HCT116 (cell line): ENCODE measurements around the gene ENSA. TPM values are rescaled to one million over a fixed set of nuclear protein-coding genes. Genes with fewer than 3 reads are reported as not detected.

Experiments
- ATAC-seq: fragments of 200-7000 bp; cut with Tn5 transposase; 2 replicates; pipeline ENCODE4 v1.9.1; 2020; ENCODE audit warnings: mild to moderate bottlenecking, moderate library complexity
- BruUV-seq: library from RNA; stranded (reverse); fragments of 400-500 nt; replicated peaks from 2 replicates; lab custom pipeline; 2021; lab: Mats Ljungman, UMichigan
- CTCF ChIA-PET: fragments of 300-600 bp; sonication (Branson Sonifier 250); formaldehyde crosslinking; loops from one replicate; lab custom pipeline; 2021; ENCODE audit warnings: antibody characterized with exemption; lab: Charles Lee
- POLR2A ChIA-PET: fragments of 300-600, 350-600 bp; sonication (Branson Sonifier 250); formaldehyde crosslinking; loops from one replicate; lab custom pipeline; 2021; ENCODE audit warnings: antibody characterized with exemption; lab: Charles Lee
- RAD21 ChIA-PET, 2 experiments: fragments of 300-600 bp; sonication (Branson Sonifier 250); formaldehyde crosslinking; loops; one replicate each; lab custom pipeline; 2023; ENCODE audit warnings: low total read pairs in 2 of 2; ENCODE audit not compliant: uncharacterized antibody in 2 of 2, unreplicated experiment in 2 of 2, low non-redundant PET in 1 of 2; lab: Charles Lee
- DNase-seq: peaks from one replicate; pipeline ENCODE4 v3.0.0-alpha.2; 2010; ENCODE audit warnings: low read depth, low spot score
- H2AFZ ChIP-seq: fragments of 200-600 bp; shearing (Covaris generic), sonication (generic); 2 replicates; pipeline ENCODE4 v1.6.1; 2017; ENCODE audit warnings: low read depth, mixed run types, mixed read lengths, antibody characterized with exemption, low read length; ENCODE audit not compliant: poor library complexity, severe bottlenecking
- H3K27ac ChIP-seq: 2 replicates; pipeline ENCODE4 v1.5.1; 2012; ENCODE audit warnings: low read depth, low read length
- H3K27me3 ChIP-seq: fragments of 200-600 bp; sonication (generic); 2 replicates; pipeline ENCODE4 v1.6.1; 2016; ENCODE audit warnings: mixed run types, low read length, mixed read lengths; ENCODE audit not compliant: insufficient read depth
- H3K36me3 ChIP-seq, 2 experiments: fragments of 200-500 bp in 1 of 2; fragments of 200-600 bp in 1 of 2; sonication (Bioruptor generic) in 1 of 2; sonication (generic) in 1 of 2; 2 replicates each; pipeline versions ENCODE4 v1.5.1 to v1.6.1; 2014 to 2016; ENCODE audit warnings: low read length in 2 of 2, inconsistent platforms in 1 of 2, mixed read lengths in 1 of 2, mixed run types in 1 of 2; ENCODE audit not compliant: insufficient read depth in 2 of 2, control insufficient read depth in 1 of 2
- H3K4me1 ChIP-seq, 2 experiments: fragments of 200-600 bp in 1 of 2; sonication (generic) in 1 of 2; 2 replicates each; pipeline versions ENCODE4 v1.5.1 to v1.6.1; 2012 to 2017; ENCODE audit warnings: low read length in 2 of 2, inconsistent platforms in 1 of 2, mild to moderate bottlenecking in 1 of 2, mixed read lengths in 1 of 2, mixed run types in 1 of 2, moderate library complexity in 1 of 2; ENCODE audit not compliant: insufficient read depth in 2 of 2, control insufficient read depth in 1 of 2
- H3K4me2 ChIP-seq: fragments of 200-600 bp; sonication (generic); 2 replicates; pipeline ENCODE4 v1.6.1; 2017; ENCODE audit warnings: mixed run types, low read length, mixed read lengths
- H3K4me3 ChIP-seq, 2 experiments: fragments of 200-600 bp in 1 of 2; sonication (generic) in 1 of 2; replicated peaks in 1 of 2; 2 replicates each; pipeline ENCODE4 v1.5.1; 2011 to 2016; ENCODE audit warnings: low read length in 2 of 2, control low read depth in 1 of 2, low read depth in 1 of 2, mild to moderate bottlenecking in 1 of 2, mixed read lengths in 1 of 2, mixed run types in 1 of 2
- H3K79me2 ChIP-seq: fragments of 200-600 bp; sonication (generic); 2 replicates; pipeline ENCODE4 v1.6.1; 2017; ENCODE audit warnings: mild to moderate bottlenecking, mixed run types, low read length, moderate library complexity, mixed read lengths; ENCODE audit not compliant: insufficient read depth
- H3K9ac ChIP-seq: fragments of 200-600 bp; sonication (generic); 2 replicates; pipeline ENCODE4 v1.6.1; 2016; ENCODE audit warnings: low read length, mixed read lengths
- H3K9me2 ChIP-seq: fragments of 200-600 bp; sonication (generic), shearing (Covaris generic); 2 replicates; pipeline ENCODE4 v1.6.1; 2017; ENCODE audit warnings: mixed run types, mild to moderate bottlenecking, moderate library complexity; ENCODE audit not compliant: insufficient read depth
- H3K9me3 ChIP-seq, 2 experiments: fragments of 200-500 bp in 1 of 2; fragments of 200-600 bp in 1 of 2; sonication (Bioruptor generic) in 1 of 2; sonication (generic) in 1 of 2; 2 replicates each; pipeline ENCODE4 v1.6.1; 2014 to 2017; ENCODE audit warnings: low read length in 2 of 2, mixed read lengths in 2 of 2, inconsistent platforms in 1 of 2, low read depth in 1 of 2, mild to moderate bottlenecking in 1 of 2, mixed run types in 1 of 2, moderate library complexity in 1 of 2; ENCODE audit not compliant: control insufficient read depth in 1 of 2, insufficient read depth in 1 of 2
- H4K20me1 ChIP-seq: fragments of 200-600 bp; sonication (generic), shearing (Covaris generic); 2 replicates; pipeline ENCODE4 v1.6.1; 2017; ENCODE audit warnings: mixed run types, mild to moderate bottlenecking, moderate library complexity; ENCODE audit not compliant: insufficient read depth
- ATF3 ChIP-seq: IDR thresholded peaks from 2 replicates; pipeline ENCODE4 v1.6.1; 2012
- CBX3 ChIP-seq: IDR thresholded peaks from 2 replicates; pipeline ENCODE4 v1.6.1; 2012; ENCODE audit warnings: low read depth
- CEBPB ChIP-seq: IDR thresholded peaks from 2 replicates; pipeline ENCODE4 v1.6.1; 2012; ENCODE audit warnings: low read depth
- ELF1 ChIP-seq: IDR thresholded peaks from 2 replicates; pipeline ENCODE4 v1.6.1; 2012; ENCODE audit warnings: low read depth, borderline replicate concordance
- EZH2 ChIP-seq: fragments of 200-600 bp; sonication (generic); IDR thresholded peaks from 2 replicates; pipeline ENCODE4 v1.6.1; 2017; ENCODE audit warnings: antibody characterized with exemption, mixed run types
- FOSL1 ChIP-seq: IDR thresholded peaks from 2 replicates; pipeline ENCODE4 v1.6.1; 2012; ENCODE audit warnings: low read depth
- POLR2A ChIP-seq: IDR thresholded peaks from 2 replicates; pipeline ENCODE4 v1.7.0; 2011; ENCODE audit warnings: borderline replicate concordance; ENCODE audit not compliant: insufficient read depth, insufficient read length; ENCODE audit errors: extremely low read depth
- POLR2AphosphoS5 ChIP-seq: IDR thresholded peaks from 2 replicates; pipeline ENCODE4 v1.6.1; 2011; ENCODE audit warnings: mild to moderate bottlenecking, low read depth, low read length, moderate library complexity
- RAD21 ChIP-seq: IDR thresholded peaks from 2 replicates; pipeline ENCODE4 v1.6.1; 2012; ENCODE audit warnings: low read depth, mild to moderate bottlenecking
- REST ChIP-seq: IDR thresholded peaks from 2 replicates; pipeline ENCODE4 v1.6.1; 2012; ENCODE audit warnings: low read depth
- SIN3A ChIP-seq: IDR thresholded peaks from 2 replicates; pipeline ENCODE4 v1.6.1; 2012; ENCODE audit warnings: low read depth
- SP1 ChIP-seq: IDR thresholded peaks from 2 replicates; pipeline ENCODE4 v1.6.1; 2012; ENCODE audit warnings: low read depth
- SRF ChIP-seq: IDR thresholded peaks from 2 replicates; pipeline ENCODE4 v1.6.1; 2012; ENCODE audit warnings: low read depth
- TCF7L2 ChIP-seq: IDR thresholded peaks from 2 replicates; pipeline ENCODE4 v1.7.0; 2011; ENCODE audit warnings: borderline replicate concordance, inconsistent platforms; ENCODE audit not compliant: insufficient read depth, insufficient read length; ENCODE audit errors: extremely low read depth
- YY1 ChIP-seq: IDR thresholded peaks from 2 replicates; pipeline ENCODE4 v1.6.1; 2011; ENCODE audit warnings: low read length, low read depth, moderate library complexity, mild to moderate bottlenecking; ENCODE audit not compliant: insufficient replicate concordance; ENCODE audit errors: extremely low read depth
- ZFX ChIP-seq: fragments of 450-650 bp; IDR thresholded peaks from 2 replicates; pipeline ENCODE4 v1.6.1; 2017
- ZNF274 ChIP-seq: fragments of 200-500 bp; sonication (Bioruptor generic); IDR thresholded peaks from 2 replicates; pipeline ENCODE4 v1.6.1; 2014; ENCODE audit warnings: mild to moderate bottlenecking, low read depth, low read length, inconsistent platforms
- intact Hi-C: fragments of 100-400 bp; cut with micrococcal nuclease; formaldehyde crosslinking; loops from 2 replicates; pipeline ENCODE4 v1.10.0; 2022
- total RNA-seq: library from RNA; stranded (reverse); gene quantifications from one replicate; pipeline ENCODE4 v1.2.1, GENCODE V29; 2021; ENCODE audit not compliant: unreplicated experiment
- TF ChIP-seq, protein P1 (sequence below): IDR thresholded peaks from 2 replicates; pipeline ENCODE4 v1.6.1; 2011; ENCODE audit warnings: mild to moderate bottlenecking, low read length, moderate library complexity; ENCODE audit not compliant: insufficient replicate concordance; ENCODE audit errors: extremely low read depth
- TF ChIP-seq, protein P2 (sequence below), 3 experiments: fragments of 200-600 bp in 1 of 3; sonication (generic) in 1 of 3; IDR thresholded peaks in 2 of 3; conservative IDR thresholded peaks in 1 of 3; 2 replicates each; pipeline ENCODE4 v1.5.1; 2012 to 2017; ENCODE audit warnings: low read depth in 2 of 3, low read length in 2 of 3, antibody characterized with exemption in 1 of 3, borderline replicate concordance in 1 of 3, control low read depth in 1 of 3, mild to moderate bottlenecking in 1 of 3, mixed read lengths in 1 of 3, mixed run types in 1 of 3, moderate library complexity in 1 of 3; ENCODE audit not compliant: insufficient read depth in 1 of 3

ENSA gene
- total RNA-seq, 1 experiment from 2014 or later = 130 TPM

DNA sequence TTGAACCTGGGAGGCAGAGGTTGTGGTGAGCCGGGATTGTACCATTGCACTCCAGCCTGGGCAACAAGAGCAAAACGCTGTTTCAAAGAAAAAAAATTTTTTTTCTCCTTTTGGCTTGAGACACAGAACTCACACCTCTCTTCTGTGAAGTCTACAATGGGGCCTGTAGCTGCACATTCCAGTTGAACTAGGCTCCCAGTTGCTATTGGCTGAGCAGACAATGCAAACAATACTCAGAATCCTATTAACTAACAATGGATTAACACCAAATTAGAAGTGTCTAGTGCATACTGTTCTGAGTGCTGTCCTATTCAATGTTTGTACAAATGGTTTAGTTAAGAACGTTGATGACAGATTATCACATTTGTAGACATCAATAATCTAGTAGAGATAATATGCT lies 32.4 kb downstream of the ENSA start:
- ChIA-PET RAD21 (no interaction called here), POLR2A (interaction anchor here (3.4 kb wide), 1 partner anchor 17 kb away, joined by 18 read pairs; the partner anchor contains the start of gene MCL1), CTCF (no interaction called here)
- BruUV-seq = no TSS peak
- Histone ChIP-seq H3K4me2 (peak overlapping the region; percentile 24; the same call in 1 of the 2 replicates), H2AFZ (no peak overlapping the region), H4K20me1 (no peaks in the 10 kb centered on the region), H3K9ac (no peak overlapping the region), H3K9me2 (no peaks in the 10 kb centered on the region), H3K27ac (no peak overlapping the region), H3K27me3 (no peaks in the 10 kb centered on the region), H3K4me1 (peaks cover 7 to 42% of the 10 kb centered on the region in 2 experiments; a peak in 3 of 4 replicates), H3K4me3 (no peak overlapping the region), H3K79me2 (no peaks in the 10 kb centered on the region), H3K9me3 (no peaks in the 10 kb centered on the region), H3K36me3 (no peaks in the 10 kb centered on the region)
- ATAC-seq (no peak), DNase-seq (no peak)
- TF ChIP-seq POLR2AphosphoS5 (no peak), RAD21 (no peak), SP1 (no peak), CBX3 (no peak), EZH2 (no peak), REST (no peak), ATF3 (no peak), SIN3A (no peak), FOSL1 (no peak), YY1 (no peak), TCF7L2 (no peak), POLR2A (no peak), ZFX (no peak), SRF (no peak), ELF1 (no peak), ZNF274 (no peak), CEBPB (no peak)
- TF ChIP-seq, protein P1, sequence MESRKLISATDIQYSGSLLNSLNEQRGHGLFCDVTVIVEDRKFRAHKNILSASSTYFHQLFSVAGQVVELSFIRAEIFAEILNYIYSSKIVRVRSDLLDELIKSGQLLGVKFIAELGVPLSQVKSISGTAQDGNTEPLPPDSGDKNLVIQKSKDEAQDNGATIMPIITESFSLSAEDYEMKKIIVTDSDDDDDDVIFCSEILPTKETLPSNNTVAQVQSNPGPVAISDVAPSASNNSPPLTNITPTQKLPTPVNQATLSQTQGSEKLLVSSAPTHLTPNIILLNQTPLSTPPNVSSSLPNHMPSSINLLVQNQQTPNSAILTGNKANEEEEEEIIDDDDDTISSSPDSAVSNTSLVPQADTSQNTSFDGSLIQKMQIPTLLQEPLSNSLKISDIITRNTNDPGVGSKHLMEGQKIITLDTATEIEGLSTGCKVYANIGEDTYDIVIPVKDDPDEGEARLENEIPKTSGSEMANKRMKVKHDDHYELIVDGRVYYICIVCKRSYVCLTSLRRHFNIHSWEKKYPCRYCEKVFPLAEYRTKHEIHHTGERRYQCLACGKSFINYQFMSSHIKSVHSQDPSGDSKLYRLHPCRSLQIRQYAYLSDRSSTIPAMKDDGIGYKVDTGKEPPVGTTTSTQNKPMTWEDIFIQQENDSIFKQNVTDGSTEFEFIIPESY = no peak
- TF ChIP-seq, protein P2, sequence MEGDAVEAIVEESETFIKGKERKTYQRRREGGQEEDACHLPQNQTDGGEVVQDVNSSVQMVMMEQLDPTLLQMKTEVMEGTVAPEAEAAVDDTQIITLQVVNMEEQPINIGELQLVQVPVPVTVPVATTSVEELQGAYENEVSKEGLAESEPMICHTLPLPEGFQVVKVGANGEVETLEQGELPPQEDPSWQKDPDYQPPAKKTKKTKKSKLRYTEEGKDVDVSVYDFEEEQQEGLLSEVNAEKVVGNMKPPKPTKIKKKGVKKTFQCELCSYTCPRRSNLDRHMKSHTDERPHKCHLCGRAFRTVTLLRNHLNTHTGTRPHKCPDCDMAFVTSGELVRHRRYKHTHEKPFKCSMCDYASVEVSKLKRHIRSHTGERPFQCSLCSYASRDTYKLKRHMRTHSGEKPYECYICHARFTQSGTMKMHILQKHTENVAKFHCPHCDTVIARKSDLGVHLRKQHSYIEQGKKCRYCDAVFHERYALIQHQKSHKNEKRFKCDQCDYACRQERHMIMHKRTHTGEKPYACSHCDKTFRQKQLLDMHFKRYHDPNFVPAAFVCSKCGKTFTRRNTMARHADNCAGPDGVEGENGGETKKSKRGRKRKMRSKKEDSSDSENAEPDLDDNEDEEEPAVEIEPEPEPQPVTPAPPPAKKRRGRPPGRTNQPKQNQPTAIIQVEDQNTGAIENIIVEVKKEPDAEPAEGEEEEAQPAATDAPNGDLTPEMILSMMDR (IDR thresholded peaks at IDR 0.05 in 2 of 3, conservative IDR thresholded peaks at IDR 0.05 in 1 of 3; ENCODE audit: borderline replicate concordance in 1 of 3, insufficient read depth in 1 of 3, low read depth in 2 of 3, low read length in 2 of 3) = no peak
- intact Hi-C loops = no loop called here
